OCI-LY3 (cell line): ENCODE measurements around the gene MAGI2.

Experiments
- H2AFZ ChIP-seq: fragments of 200-600, 300-600 bp; shearing (Covaris generic); 2 replicates; pipeline ENCODE4 v1.6.0; 2014; ENCODE audit warnings: antibody characterized with exemption, low read depth, low read length
- H3K27ac ChIP-seq: fragments of 200-600, 300-600 bp; sonication (generic); 2 replicates; pipeline ENCODE4 v1.5.1; 2014; ENCODE audit warnings: mild to moderate bottlenecking, low read length, moderate library complexity, mixed read lengths
- H3K27me3 ChIP-seq: fragments of 200-600, 300-600 bp; sonication (generic); 2 replicates; pipeline ENCODE4 v1.6.1; 2014; ENCODE audit warnings: low read depth, low read length, mixed read lengths
- H3K36me3 ChIP-seq: fragments of 200-600, 300-600 bp; sonication (generic); replicated peaks from 2 replicates; pipeline ENCODE3; 2014; ENCODE audit warnings: low read depth, low read length, mixed read lengths
- H3K4me1 ChIP-seq: fragments of 300-600, 200-600 bp; sonication (generic); 2 replicates; pipeline ENCODE4 v1.6.1; 2014; ENCODE audit warnings: low read length, mixed read lengths
- H3K4me2 ChIP-seq: fragments of 200-600, 300-600 bp; sonication (generic); 2 replicates; pipeline ENCODE4 v1.6.1; 2014; ENCODE audit warnings: low read length, mixed read lengths
- H3K4me3 ChIP-seq: fragments of 300-600, 200-600 bp; sonication (generic); 2 replicates; pipeline ENCODE4 v1.5.1; 2014; ENCODE audit warnings: antibody characterized with exemption, mild to moderate bottlenecking, low read length, moderate library complexity
- H3K79me2 ChIP-seq: fragments of 300-600, 200-600 bp; shearing (Covaris generic); 2 replicates; pipeline ENCODE4 v1.6.1; 2014; ENCODE audit warnings: mild to moderate bottlenecking, low read length, mixed read lengths
- H3K9ac ChIP-seq: fragments of 300-600, 200-600 bp; shearing (Covaris generic); 2 replicates; pipeline ENCODE4 v1.6.0; 2014; ENCODE audit warnings: mild to moderate bottlenecking, low read length, moderate library complexity
- H3K9me3 ChIP-seq: fragments of 200-600, 300-600 bp; shearing (Covaris generic); 2 replicates; pipeline ENCODE4 v1.6.1; 2014; ENCODE audit warnings: low read length, mixed read lengths; ENCODE audit not compliant: insufficient read depth
- H4K20me1 ChIP-seq: fragments of 200-600, 300-600 bp; sonication (generic); 2 replicates; pipeline ENCODE4 v1.6.1; 2016; ENCODE audit warnings: low read length, mixed read lengths; ENCODE audit not compliant: insufficient read depth
- EZH2phosphoT487 ChIP-seq: fragments of 200-600 bp; shearing (Covaris generic); IDR thresholded peaks from 2 replicates; pipeline ENCODE4 v1.6.1; 2018; ENCODE audit warnings: antibody characterized with exemption, mixed run types, low read depth
- TF ChIP-seq, protein P1 (sequence below): fragments of 200-600, 300-600 bp; sonication (generic); IDR thresholded peaks from 2 replicates; pipeline ENCODE4 v1.5.1; 2014; ENCODE audit warnings: antibody characterized with exemption, low read length, low read depth

Gene MAGI2

GRCh38 chr7:78794101-78794500 lies 659.4 kb downstream of the MAGI2 start:
- no peaks in the 10 kb centered on the region for H3K79me2 ChIP-seq
- H3K9me3 ChIP-seq = no peaks in the 10 kb centered on the region
- no peaks in the 10 kb centered on the region for H3K27me3 ChIP-seq
- H3K4me3 ChIP-seq = no peak overlapping the region
- H2AFZ ChIP-seq = no peak overlapping the region
- H3K27ac ChIP-seq = no peak overlapping the region
- H3K4me2 ChIP-seq = no peak overlapping the region
- no peaks in the 10 kb centered on the region for H3K4me1 ChIP-seq
- H4K20me1 ChIP-seq = no peaks in the 10 kb centered on the region
- H3K9ac ChIP-seq = no peak overlapping the region
- TF ChIP-seq EZH2phosphoT487 = no peak
- TF ChIP-seq, protein P1, sequence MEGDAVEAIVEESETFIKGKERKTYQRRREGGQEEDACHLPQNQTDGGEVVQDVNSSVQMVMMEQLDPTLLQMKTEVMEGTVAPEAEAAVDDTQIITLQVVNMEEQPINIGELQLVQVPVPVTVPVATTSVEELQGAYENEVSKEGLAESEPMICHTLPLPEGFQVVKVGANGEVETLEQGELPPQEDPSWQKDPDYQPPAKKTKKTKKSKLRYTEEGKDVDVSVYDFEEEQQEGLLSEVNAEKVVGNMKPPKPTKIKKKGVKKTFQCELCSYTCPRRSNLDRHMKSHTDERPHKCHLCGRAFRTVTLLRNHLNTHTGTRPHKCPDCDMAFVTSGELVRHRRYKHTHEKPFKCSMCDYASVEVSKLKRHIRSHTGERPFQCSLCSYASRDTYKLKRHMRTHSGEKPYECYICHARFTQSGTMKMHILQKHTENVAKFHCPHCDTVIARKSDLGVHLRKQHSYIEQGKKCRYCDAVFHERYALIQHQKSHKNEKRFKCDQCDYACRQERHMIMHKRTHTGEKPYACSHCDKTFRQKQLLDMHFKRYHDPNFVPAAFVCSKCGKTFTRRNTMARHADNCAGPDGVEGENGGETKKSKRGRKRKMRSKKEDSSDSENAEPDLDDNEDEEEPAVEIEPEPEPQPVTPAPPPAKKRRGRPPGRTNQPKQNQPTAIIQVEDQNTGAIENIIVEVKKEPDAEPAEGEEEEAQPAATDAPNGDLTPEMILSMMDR = no peak
- no peaks in the 10 kb centered on the region for H3K36me3 ChIP-seq

DNA sequence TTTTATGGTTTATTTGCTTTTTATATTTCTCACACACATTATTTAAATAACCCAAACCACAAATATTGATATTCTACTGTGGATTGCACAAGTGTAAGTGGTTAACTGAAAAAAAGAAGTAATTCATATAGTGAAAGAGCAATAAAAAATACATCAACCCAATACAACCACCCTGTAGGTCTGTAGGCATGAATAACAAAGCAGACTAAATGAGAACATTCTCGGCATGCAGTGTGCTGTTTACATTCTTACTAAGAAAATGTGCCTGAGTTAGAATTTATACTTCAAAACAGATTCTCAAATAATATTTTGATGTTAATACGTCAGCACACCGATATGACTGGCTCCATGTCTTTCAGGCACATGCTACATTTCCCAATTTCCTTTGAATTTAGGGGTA lies 660.8 kb downstream of the MAGI2 start:
- H3K9me3 ChIP-seq = no peaks in the 10 kb centered on the region
- H3K4me3 ChIP-seq = no peak overlapping the region
- TF ChIP-seq EZH2phosphoT487 = no peak
- TF ChIP-seq, protein P1 = no peak
- no peaks in the 10 kb centered on the region for H3K4me1 ChIP-seq
- H3K9ac ChIP-seq = no peak overlapping the region
- H4K20me1 ChIP-seq = no peaks in the 10 kb centered on the region
- no peaks in the 10 kb centered on the region for H3K36me3 ChIP-seq
- H2AFZ ChIP-seq = no peak overlapping the region
- H3K4me2 ChIP-seq = no peak overlapping the region
- no peak overlapping the region for H3K27ac ChIP-seq
- no peaks in the 10 kb centered on the region for H3K27me3 ChIP-seq
- H3K79me2 ChIP-seq = no peaks in the 10 kb centered on the region

GRCh38 chr7:78792006-78792405 lies 661.5 kb downstream of the MAGI2 start:
- Histone ChIP-seq H3K9ac (no peak overlapping the region), H3K9me3 (no peaks in the 10 kb centered on the region), H3K4me3 (no peak overlapping the region), H3K4me1 (no peaks in the 10 kb centered on the region), H3K27me3 (no peaks in the 10 kb centered on the region), H4K20me1 (no peaks in the 10 kb centered on the region), H3K79me2 (no peaks in the 10 kb centered on the region), H3K27ac (no peak overlapping the region), H3K36me3 (no peaks in the 10 kb centered on the region), H3K4me2 (no peak overlapping the region), H2AFZ (no peak overlapping the region)
- TF ChIP-seq, protein P1 = no peak
- no peak for TF ChIP-seq EZH2phosphoT487

GRCh38 chr7:78788464-78788863 lies 665.0 kb downstream of the MAGI2 start:
- Histone ChIP-seq H3K27ac (no peak overlapping the region), H3K27me3 (no peaks in the 10 kb centered on the region), H3K79me2 (no peaks in the 10 kb centered on the region), H3K4me2 (no peak overlapping the region), H3K4me1 (no peaks in the 10 kb centered on the region), H3K4me3 (no peak overlapping the region), H4K20me1 (no peaks in the 10 kb centered on the region), H2AFZ (no peak overlapping the region), H3K9ac (no peak overlapping the region), H3K9me3 (no peaks in the 10 kb centered on the region), H3K36me3 (no peaks in the 10 kb centered on the region)
- TF ChIP-seq, protein P1 = no peak
- TF ChIP-seq EZH2phosphoT487 = no peak
